Liver (tissue), 9 donors: Measurements from ENCODE around the gene MYO3B. TPM values are rescaled to one million over a fixed set of nuclear protein-coding genes. Genes with fewer than 3 reads are reported as not detected.

Experiments used
- DNase-seq: peaks from one replicate; pipeline ENCODE4 v3.0.0-alpha.2; 2017; ENCODE audit warnings: low spot score
- H3K27ac ChIP-seq, 2 donors: one replicate each; pipeline ENCODE4 v1.7.0; 2013; ENCODE audit warnings: inconsistent platforms in 2 of 2, low read length in 2 of 2, control low read depth in 1 of 2, low read depth in 1 of 2, mild to moderate bottlenecking in 1 of 2
- H3K27me3 ChIP-seq, 4 donors: one replicate each; pipeline versions ENCODE4 v1.6.1 to v1.7.0; 2013; ENCODE audit warnings: low read length in 3 of 4, inconsistent platforms in 1 of 4, mild to moderate bottlenecking in 1 of 4, moderate library complexity in 1 of 4; ENCODE audit not compliant: control insufficient read depth in 4 of 4, insufficient read depth in 4 of 4
- H3K36me3 ChIP-seq, 4 donors: one replicate each; pipeline versions ENCODE4 v1.6.1 to v1.7.0; 2013; ENCODE audit warnings: low read length in 3 of 4, mild to moderate bottlenecking in 3 of 4, low read depth in 1 of 4, moderate library complexity in 1 of 4; ENCODE audit not compliant: control insufficient read depth in 4 of 4, insufficient read depth in 3 of 4
- H3K4me1 ChIP-seq, 4 donors: one replicate each; pipeline versions ENCODE4 v1.6.1 to v1.7.0; 2013; ENCODE audit warnings: low read length in 3 of 4, mild to moderate bottlenecking in 3 of 4, moderate library complexity in 1 of 4; ENCODE audit not compliant: control insufficient read depth in 4 of 4, insufficient read depth in 4 of 4
- H3K4me3 ChIP-seq, 3 donors: one replicate each; pipeline versions ENCODE4 v1.6.1 to v1.7.0; 2013; ENCODE audit warnings: low read length in 3 of 3, control low read depth in 1 of 3, low read depth in 1 of 3, mild to moderate bottlenecking in 1 of 3
- H3K9ac ChIP-seq, 2 donors: one replicate each; pipeline ENCODE4 v1.7.0; 2013; ENCODE audit warnings: low read length in 2 of 2, mild to moderate bottlenecking in 2 of 2, moderate library complexity in 2 of 2, control low read depth in 1 of 2, low read depth in 1 of 2
- H3K9me3 ChIP-seq, 4 donors: one replicate each; pipeline versions ENCODE4 v1.6.1 to v1.7.0; 2013; ENCODE audit warnings: low read length in 3 of 4; ENCODE audit not compliant: control insufficient read depth in 4 of 4
- ATF3 ChIP-seq: IDR thresholded peaks from 2 replicates; pipeline ENCODE4 v1.6.1; 2016; ENCODE audit warnings: antibody characterized with exemption
- CTCF ChIP-seq: fragments of 150-350 bp; IDR thresholded peaks from 2 replicates; pipeline ENCODE4 v1.5.1; 2017; ENCODE audit warnings: improper control_type of control experiment, low read depth, low read length; ENCODE audit not compliant: missing input control
- FOXA1 ChIP-seq: IDR thresholded peaks from 2 replicates; pipeline ENCODE4 v1.6.1; 2016; ENCODE audit warnings: antibody characterized with exemption
- FOXA2 ChIP-seq: IDR thresholded peaks from 2 replicates; pipeline ENCODE4 v1.6.1; 2016; ENCODE audit warnings: antibody characterized with exemption
- GABPA ChIP-seq, 2 donors: IDR thresholded peaks in 1 of 2; conservative IDR thresholded peaks in 1 of 2; 2 replicates each; pipeline ENCODE4 v1.6.1; 2016; ENCODE audit warnings: antibody characterized with exemption in 2 of 2, mild to moderate bottlenecking in 1 of 2, moderate library complexity in 1 of 2
- HNF4A ChIP-seq, 2 donors: conservative IDR thresholded peaks; 2 replicates each; pipeline ENCODE4 v1.6.1; 2016; ENCODE audit warnings: antibody characterized with exemption in 2 of 2, mild to moderate bottlenecking in 2 of 2
- JUND ChIP-seq, 2 donors: IDR thresholded peaks; 2 replicates each; pipeline ENCODE4 v1.6.1; 2016; ENCODE audit warnings: antibody characterized with exemption in 2 of 2
- MAX ChIP-seq: IDR thresholded peaks from 2 replicates; pipeline ENCODE4 v1.6.1; 2016; ENCODE audit warnings: antibody characterized with exemption
- NR2F2 ChIP-seq: IDR thresholded peaks from 2 replicates; pipeline ENCODE4 v1.6.1; 2016; ENCODE audit warnings: antibody characterized with exemption
- REST ChIP-seq: IDR thresholded peaks from 2 replicates; pipeline ENCODE4 v1.6.1; 2016; ENCODE audit warnings: antibody characterized with exemption, mild to moderate bottlenecking
- RXRA ChIP-seq, 2 donors: IDR thresholded peaks; 2 replicates each; pipeline ENCODE4 v1.6.1; 2017 to 2018; ENCODE audit warnings: antibody characterized with exemption in 2 of 2, mild to moderate bottlenecking in 1 of 2
- TAF1 ChIP-seq: conservative IDR thresholded peaks from 2 replicates; pipeline ENCODE4 v1.6.1; 2016; ENCODE audit warnings: antibody characterized with exemption, mild to moderate bottlenecking
- ZBTB33 ChIP-seq: IDR thresholded peaks from 2 replicates; pipeline ENCODE4 v1.6.1; 2016; ENCODE audit warnings: antibody characterized with exemption
- whole genome bisulfite sequencing: extraction: QIAGEN DNeasy Blood & Tissue Kit; methylation state at CpG from one replicate; pipeline ENCODE4 v1.1.7; 2013; 5-methylcytosine and 5-hydroxymethylcytosine counted together
- polyA plus RNA-seq, 2 donors: library from polyadenylated mRNA; stranded (reverse) in 1 of 2; unstranded in 1 of 2; fragments of 200-250 nt in 1 of 2; fragments of >200 nt in 1 of 2; fragmentation: Nextera tagmentation in 1 of 2; extraction: Ambion mirVana in 1 of 2; gene quantifications; one replicate each; pipeline versions ENCODE4 v1.2.1 to v1.2.3, GENCODE V29; 2013 to 2015
- total RNA-seq, 2 donors: library from RNA; depleted of rRNA; stranded (reverse); fragments of >200 nt; gene quantifications; one replicate each; pipeline ENCODE4 v1.2.3, GENCODE V29; 2014
- donor health status: healthy.
- donor health status: healthy.
- donor health status: healthy.
- donor health status: healthy.
- donor health status: healthy.

MYO3B gene
- total and polyA plus RNA-seq, 4 donors = under 0.01 to 0.05 TPM; not detected in 2

GRCh38 chr2:170284205-170284604, 106.3 kb downstream of the MYO3B start:
- TF ChIP-seq FOXA1 = no peak
- no peak for TF ChIP-seq REST
- TF ChIP-seq ZBTB33 = no peak
- TF ChIP-seq MAX = no peak
- H3K4me1 ChIP-seq = no peaks in the 10 kb centered on the region
- peaks cover 0 to 2% (median 0%) of the 10 kb centered on the region in 4 donors for H3K27me3 ChIP-seq
- no peak overlapping the region for H3K27ac ChIP-seq
- H3K9ac ChIP-seq = no peak overlapping the region
- no peaks in the 10 kb centered on the region for H3K9me3 ChIP-seq
- no peaks in the 10 kb centered on the region for H3K36me3 ChIP-seq
- no peak overlapping the region for H3K4me3 ChIP-seq
- WGBS = 90% methylated on average over 1 of the region's 1 CpG
- DNase-seq = no peak

GRCh38 chr2:170288859-170289258, 110.9 kb downstream of the MYO3B start:
- Histone ChIP-seq H3K9ac (no peak overlapping the region), H3K4me1 (no peaks in the 10 kb centered on the region), H3K27me3 (peaks cover 0 to 10% (median 0%) of the 10 kb centered on the region in 4 donors), H3K27ac (no peak overlapping the region), H3K9me3 (peaks cover 0 to 13% (median 1%) of the 10 kb centered on the region in 4 donors), H3K4me3 (no peak overlapping the region), H3K36me3 (no peaks in the 10 kb centered on the region)
- DNase-seq = no peak
- 59% methylated on average over 1 of the region's 1 CpG for WGBS
- TF ChIP-seq JUND (IDR thresholded peaks at IDR 0.05) (no peak), ATF3 (no peak), GABPA (IDR thresholded peaks at IDR 0.05 in 1 of 2, conservative IDR thresholded peaks at IDR 0.05 in 1 of 2) (no peak), FOXA2 (no peak), TAF1 (no peak), HNF4A (conservative IDR thresholded peaks at IDR 0.05) (no peak), ZBTB33 (no peak), NR2F2 (no peak), CTCF (no peak), RXRA (IDR thresholded peaks at IDR 0.05) (no peak), REST (no peak), MAX (no peak)
